Brain microvascular endothelial cell (primary cell): ENCODE results near the gene DNAJC5.
A peak's percentile ranks its signal among the peaks of the same experiment; 100 is the strongest.
"Not testable (repeated sequence)": the region's sequence is repeated elsewhere in the genome, so short reads cannot be mapped to it uniquely, and the experiment has no call there.

ENCODE experiments used
- DNase-seq: peaks from one replicate; pipeline ENCODE4 v3.0.0-alpha.2; 2020
- H3K27ac ChIP-seq: fragments of 250-450 bp; sonication (Bioruptor Pico); 2 replicates; pipeline ENCODE4 v1.5.1; 2020; ENCODE audit warnings: mild to moderate bottlenecking, moderate library complexity
- H3K27me3 ChIP-seq: fragments of 250-450 bp; sonication (Bioruptor Pico); replicated peaks from 2 replicates; pipeline ENCODE4 v1.5.1; 2020; ENCODE audit warnings: mild to moderate bottlenecking
- H3K36me3 ChIP-seq: fragments of 250-450 bp; sonication (Bioruptor Pico); replicated peaks from 2 replicates; pipeline ENCODE4 v1.5.1; 2020; ENCODE audit warnings: mild to moderate bottlenecking
- H3K4me3 ChIP-seq: 2 replicates; pipeline ENCODE4 v1.5.1; 2011; ENCODE audit warnings: low read depth, mild to moderate bottlenecking, control low read depth, low read length, moderate library complexity
- CTCF ChIP-seq: IDR thresholded peaks from 2 replicates; pipeline ENCODE4 v1.5.1; 2011; ENCODE audit warnings: low read depth, mild to moderate bottlenecking, moderate library complexity, low read length, control low read depth, inconsistent platforms; ENCODE audit errors: missing control alignments
- in situ Hi-C: cut with HindIII; loops from 2 replicates; pipeline ENCODE4 v1.10.0; 2017; ENCODE audit warnings: low sequenced_read_pairs, low pct_ligation_motif_present

Gene DNAJC5

DNA sequence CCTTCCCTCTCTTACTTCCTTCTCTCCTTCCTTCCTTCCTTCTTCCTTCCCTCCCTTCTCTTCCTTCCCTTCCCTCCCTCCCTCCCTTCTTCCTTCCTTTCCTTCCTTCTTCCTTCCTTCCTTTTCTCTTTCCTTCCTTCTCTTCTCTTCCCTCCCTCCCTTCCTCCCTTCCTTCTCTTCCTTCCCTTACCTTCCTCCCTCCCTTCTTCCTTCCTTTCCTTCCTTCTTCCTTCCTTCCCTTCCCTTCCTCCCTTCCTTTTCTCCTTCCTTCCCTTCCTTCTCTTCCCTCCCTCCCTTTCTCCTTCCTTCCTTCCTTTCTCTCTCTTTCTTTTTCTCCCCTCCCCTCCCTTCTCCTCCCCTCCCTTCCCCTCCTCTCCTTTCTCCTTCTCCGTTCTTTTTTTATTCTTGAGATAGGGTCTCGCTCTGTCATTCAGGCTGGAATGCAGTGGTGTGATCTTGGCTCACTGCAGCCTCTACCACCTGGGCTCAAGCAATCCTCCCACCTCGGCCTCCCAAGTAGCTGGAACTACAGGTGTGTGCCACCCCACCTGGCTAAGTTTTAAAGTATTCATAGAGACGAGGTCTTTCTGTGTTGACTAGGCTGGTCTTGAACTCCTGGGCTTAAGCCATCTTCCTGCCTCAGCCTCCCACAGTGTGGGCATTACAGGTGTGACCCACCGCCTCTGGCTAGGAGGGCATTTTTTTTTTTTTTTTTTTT lies 75.9 kb downstream of the DNAJC5 start:
- peaks cover 22% of the 10 kb centered on the region for H3K36me3 ChIP-seq
- in situ Hi-C loops: no loop called here
- no peak for DNase-seq

GRCh38 chr20:63971960-63972311 lies 77.0 kb downstream of the DNAJC5 start:
- H3K27ac ChIP-seq, DNase-seq, in situ Hi-C loops, H3K4me3 ChIP-seq, H3K27me3 ChIP-seq: not testable (repeated sequence)
- peaks cover 13% of the 10 kb centered on the region for H3K36me3 ChIP-seq

More for the DNA sequence above, 75.9 kb downstream of the DNAJC5 start:
- no peak for TF ChIP-seq CTCF
- no peak overlapping the region for H3K27ac ChIP-seq
- no peaks in the 10 kb centered on the region for H3K27me3 ChIP-seq
- H3K4me3 ChIP-seq: no peak overlapping the region

- H3K27me3 ChIP-seq: no peaks in the 10 kb centered on the region
- no peak for DNase-seq
- H3K36me3 ChIP-seq: peaks cover 7% of the 10 kb centered on the region
- no peak for TF ChIP-seq CTCF
- H3K4me3 ChIP-seq: no peak overlapping the region
- no peak overlapping the region for H3K27ac ChIP-seq
- in situ Hi-C loops: no loop called here
These were observed 77.6 kb downstream of the DNAJC5 start for GRCh38 chr20:63972312-63973159.

DNA sequence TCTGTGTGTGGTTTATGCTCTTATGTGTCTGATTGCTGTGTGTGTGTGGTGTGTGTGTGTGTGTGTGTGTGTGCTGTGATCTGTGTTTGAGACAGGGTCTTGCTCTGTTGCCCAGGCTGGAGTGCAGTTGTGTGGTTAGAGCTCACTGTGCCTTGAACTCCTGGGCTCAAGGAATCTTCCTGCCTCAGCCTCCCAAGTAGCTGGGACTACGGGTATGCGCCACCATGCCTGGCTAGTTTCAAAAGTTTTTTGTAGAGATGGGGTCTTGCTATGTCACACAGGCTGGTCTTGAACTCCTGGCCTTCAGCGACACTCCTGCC lies 78.2 kb downstream of the DNAJC5 start:
- Histone ChIP-seq H3K4me3 (no peak overlapping the region), H3K27ac (no peak overlapping the region), H3K27me3 (no peaks in the 10 kb centered on the region), H3K36me3 (peaks cover under 1% of the 10 kb centered on the region)
- no peak for DNase-seq
- in situ Hi-C loops: no loop called here
- no peak for TF ChIP-seq CTCF

- TF ChIP-seq CTCF: peak; percentile 98
- H3K27ac ChIP-seq: no peak overlapping the region
- in situ Hi-C loops: no loop called here
- H3K36me3 ChIP-seq: no peaks in the 10 kb centered on the region
- peak overlapping the region; percentile 56 for H3K4me3 ChIP-seq
- peak; percentile 71 for DNase-seq
- no peaks in the 10 kb centered on the region for H3K27me3 ChIP-seq
These were observed 78.9 kb downstream of the DNAJC5 start for GRCh38 chr20:63973636-63974401.
